ENCODE results near the gene MYOF.

MYOF gene

DNA sequence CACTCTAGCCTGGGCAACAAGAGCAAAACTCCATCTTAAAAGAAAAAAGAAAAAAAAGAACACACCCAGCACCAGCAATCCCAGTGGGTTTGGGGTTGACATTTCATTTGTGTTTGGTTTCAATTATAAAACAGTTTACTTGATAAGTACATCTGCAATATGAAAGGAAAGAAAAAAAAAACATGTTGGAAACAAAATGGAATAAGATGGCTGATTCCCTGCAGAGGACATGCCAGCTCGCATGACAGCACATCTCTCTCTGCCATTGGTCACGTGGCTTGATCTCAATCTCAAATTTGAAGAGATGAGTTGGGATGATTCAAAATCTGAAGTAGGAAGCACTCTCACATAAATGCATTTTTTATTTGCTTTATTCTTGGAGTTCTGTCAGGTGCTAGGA, 28.0 kb downstream of the MYOF start:
- DNase-seq (ENCODE audit: low spot score) = no peak
- TF ChIP-seq, protein P1, sequence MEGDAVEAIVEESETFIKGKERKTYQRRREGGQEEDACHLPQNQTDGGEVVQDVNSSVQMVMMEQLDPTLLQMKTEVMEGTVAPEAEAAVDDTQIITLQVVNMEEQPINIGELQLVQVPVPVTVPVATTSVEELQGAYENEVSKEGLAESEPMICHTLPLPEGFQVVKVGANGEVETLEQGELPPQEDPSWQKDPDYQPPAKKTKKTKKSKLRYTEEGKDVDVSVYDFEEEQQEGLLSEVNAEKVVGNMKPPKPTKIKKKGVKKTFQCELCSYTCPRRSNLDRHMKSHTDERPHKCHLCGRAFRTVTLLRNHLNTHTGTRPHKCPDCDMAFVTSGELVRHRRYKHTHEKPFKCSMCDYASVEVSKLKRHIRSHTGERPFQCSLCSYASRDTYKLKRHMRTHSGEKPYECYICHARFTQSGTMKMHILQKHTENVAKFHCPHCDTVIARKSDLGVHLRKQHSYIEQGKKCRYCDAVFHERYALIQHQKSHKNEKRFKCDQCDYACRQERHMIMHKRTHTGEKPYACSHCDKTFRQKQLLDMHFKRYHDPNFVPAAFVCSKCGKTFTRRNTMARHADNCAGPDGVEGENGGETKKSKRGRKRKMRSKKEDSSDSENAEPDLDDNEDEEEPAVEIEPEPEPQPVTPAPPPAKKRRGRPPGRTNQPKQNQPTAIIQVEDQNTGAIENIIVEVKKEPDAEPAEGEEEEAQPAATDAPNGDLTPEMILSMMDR (IDR thresholded peaks at IDR 0.05; ENCODE audit: extremely low read depth, missing control alignments) = no peak

DNA sequence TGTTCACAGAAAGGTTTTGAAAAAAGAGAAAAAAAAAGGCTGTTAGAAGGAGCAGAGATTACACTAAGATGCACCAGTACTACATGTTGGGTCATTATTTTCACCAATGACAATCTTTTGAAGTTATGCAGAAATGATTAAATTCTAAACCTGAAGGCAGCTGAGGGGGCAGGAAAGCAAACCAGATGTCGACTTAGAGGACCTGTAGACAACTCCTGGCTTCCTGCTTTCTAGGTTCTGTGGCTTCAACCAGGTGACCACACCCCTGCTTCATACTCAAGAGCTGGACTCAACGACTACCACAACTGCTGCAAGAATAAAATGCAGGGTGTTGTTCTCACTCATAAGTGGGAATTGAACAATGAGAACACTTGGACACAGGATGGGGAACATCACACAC, 30.0 kb downstream of the MYOF start:
- TF ChIP-seq, protein P1 (IDR thresholded peaks at IDR 0.05; ENCODE audit: extremely low read depth, missing control alignments) = no peak
- peak; percentile 38 for DNase-seq (ENCODE audit: low spot score)

DNA sequence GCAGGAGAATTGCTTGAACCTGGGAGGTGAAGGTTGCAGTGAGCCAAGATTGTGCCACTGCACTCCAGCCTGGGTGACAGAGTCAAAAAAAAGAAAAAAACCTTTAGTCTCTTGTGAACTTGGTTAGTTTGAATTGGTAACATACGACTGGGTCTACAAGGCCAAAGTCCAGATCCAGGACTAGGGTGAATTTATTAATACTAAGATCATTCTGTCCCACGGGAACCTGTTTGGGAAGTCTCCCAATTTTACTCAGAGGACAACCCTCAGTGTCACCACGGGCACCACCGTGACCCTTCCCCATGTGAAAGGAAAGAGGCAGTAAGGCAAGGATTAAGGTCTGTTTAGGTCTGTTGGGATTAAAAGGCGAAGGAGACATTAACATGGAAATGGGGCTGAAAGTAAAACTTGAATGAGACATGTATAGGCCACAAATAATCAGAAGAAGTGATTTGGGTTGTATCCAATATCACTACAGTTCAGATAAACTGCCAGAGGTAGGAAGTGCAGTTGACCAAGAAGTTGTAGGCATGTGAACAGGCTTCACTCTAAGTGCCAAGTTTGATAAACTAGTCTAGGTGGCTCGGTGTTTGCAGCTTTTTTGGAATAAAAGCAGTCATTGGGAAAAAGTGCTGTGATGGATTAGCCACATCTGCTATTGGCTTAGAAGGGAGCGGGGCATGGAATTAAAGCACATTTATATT, 30.7 kb downstream of the MYOF start:
- TF ChIP-seq, protein P1 (IDR thresholded peaks at IDR 0.05; ENCODE audit: extremely low read depth, missing control alignments) = no peak
- no peak for DNase-seq (ENCODE audit: low spot score)

DNA sequence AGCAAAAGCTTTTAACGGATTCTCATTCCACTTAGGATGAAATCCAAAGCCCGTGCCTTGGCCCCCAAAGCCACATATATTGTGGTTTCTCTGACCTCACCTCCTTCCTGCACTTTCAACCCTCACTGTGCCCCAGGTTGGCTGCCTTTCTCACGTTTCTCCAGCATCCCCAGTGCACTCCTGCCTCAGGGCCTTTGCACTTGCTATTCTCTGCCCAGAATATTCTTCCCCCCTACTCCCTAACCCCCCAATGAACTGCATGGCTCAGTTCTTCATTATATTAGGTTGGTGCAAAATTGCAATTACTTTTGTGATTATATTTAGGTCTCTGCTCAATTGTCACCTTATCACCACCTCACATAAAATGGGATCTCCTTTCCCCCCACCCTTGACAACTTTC, 34.2 kb downstream of the MYOF start:
- TF ChIP-seq, protein P1 (IDR thresholded peaks at IDR 0.05; ENCODE audit: extremely low read depth, missing control alignments) = no peak
- no peak for DNase-seq (ENCODE audit: low spot score)

DNA sequence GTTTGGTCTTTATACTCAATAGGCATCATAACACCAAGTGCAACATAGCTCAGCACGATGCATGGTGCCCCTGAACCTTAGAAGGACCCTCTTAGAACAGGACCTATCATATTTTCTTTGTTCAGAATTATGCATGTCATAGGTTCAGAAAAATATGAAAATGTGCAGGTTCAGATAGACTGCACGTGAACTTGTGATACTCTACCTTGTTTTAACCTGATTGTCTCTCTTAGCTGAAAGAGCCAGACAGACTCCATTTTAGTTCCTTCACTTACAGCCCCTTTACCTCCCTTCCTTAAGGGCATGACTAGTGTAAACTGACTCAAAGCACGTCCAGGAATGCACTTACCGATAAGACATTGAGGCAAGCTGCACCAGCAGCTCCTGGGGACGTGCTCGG, 35.1 kb downstream of the MYOF start:
- DNase-seq (ENCODE audit: low spot score) = no peak
- TF ChIP-seq, protein P1 (IDR thresholded peaks at IDR 0.05; ENCODE audit: extremely low read depth, missing control alignments) = no peak

DNA sequence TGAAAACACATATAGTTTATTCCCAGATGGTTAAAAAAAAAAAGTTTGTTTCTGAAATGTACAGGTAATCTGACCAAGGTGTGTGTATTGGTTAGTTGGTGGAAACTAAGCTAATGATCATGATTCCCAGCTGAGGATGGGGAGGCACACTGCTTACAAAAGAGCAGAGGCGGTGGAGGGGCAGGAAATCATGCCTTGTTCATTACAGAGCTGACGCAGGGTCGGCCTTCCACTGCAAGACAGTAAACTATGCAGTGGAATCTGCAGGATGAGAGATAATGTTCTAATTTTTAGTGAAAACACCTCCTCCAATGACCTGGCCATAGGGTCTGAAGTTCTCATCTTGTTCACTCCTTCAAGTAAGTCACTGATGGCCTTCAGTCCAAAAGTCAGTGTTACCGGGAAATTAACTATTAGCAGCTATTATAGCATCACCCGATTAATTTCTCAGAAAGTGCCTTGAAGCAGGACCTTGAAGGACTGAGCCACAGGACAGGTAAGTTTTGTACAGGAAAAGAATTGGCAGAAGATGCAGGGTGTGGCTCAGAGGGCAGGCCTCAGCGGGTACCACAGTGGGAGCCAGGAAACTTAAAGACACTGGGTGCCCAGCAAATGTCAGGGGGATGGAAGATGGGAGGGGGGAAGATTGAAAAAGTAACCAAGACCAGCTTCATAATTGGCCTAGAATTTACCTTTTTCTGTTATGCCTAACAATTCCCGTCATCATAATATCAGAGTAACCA, 36.0 kb downstream of the MYOF start:
- no peak for DNase-seq (ENCODE audit: low spot score)
- TF ChIP-seq, protein P1 (IDR thresholded peaks at IDR 0.05; ENCODE audit: extremely low read depth, missing control alignments) = no peak

Measured in GM20000 (cell line).